Stimulated activated CD8-positive, alpha-beta memory T cell treated with anti-CD3 and anti-CD28 coated beads, Interleukin-2, amount 100 ng/mL, for 48 hours (primary cell): ENCODE measurements around the gene TP73.

Source experiments
- DNase-seq, 2 donors: peaks; one replicate each; pipeline ENCODE4 v3.0.0-alpha.2; 2020; ENCODE audit warnings: low read depth in 2 of 2

The TP73 gene

DNA sequence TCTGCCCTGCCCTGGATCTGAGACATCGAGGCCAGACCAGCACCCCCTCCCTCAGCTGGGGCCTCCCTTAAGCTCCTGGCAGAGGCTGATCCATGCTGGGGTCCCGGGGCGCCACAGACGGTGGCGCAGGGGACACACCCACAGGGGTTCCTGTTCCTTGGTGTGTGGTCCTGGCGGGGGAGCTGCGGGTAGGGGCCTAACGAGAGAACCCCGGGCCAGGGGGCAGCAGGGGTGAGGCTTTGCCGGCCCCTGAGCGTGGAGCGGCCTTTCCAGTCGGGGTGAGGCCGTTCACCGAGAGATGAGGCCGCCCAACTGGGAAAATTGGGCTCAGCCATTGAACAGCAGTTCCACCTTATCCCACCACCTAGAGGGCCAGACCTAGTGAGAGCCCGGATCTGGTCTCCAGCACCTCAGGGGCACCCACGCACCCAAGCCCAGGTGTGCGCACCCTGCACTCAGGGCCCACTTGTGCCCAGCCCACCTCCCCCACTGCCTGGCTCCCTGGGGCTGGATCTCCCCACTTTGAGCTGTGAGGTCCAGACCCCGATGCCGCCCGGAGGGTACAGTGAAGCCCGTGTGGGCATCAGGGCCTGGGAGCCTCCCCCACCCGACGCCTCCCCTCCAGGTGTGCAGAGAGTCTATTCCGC lies 54.5 kb downstream of the TP73 start:
- no peak for DNase-seq

DNA sequence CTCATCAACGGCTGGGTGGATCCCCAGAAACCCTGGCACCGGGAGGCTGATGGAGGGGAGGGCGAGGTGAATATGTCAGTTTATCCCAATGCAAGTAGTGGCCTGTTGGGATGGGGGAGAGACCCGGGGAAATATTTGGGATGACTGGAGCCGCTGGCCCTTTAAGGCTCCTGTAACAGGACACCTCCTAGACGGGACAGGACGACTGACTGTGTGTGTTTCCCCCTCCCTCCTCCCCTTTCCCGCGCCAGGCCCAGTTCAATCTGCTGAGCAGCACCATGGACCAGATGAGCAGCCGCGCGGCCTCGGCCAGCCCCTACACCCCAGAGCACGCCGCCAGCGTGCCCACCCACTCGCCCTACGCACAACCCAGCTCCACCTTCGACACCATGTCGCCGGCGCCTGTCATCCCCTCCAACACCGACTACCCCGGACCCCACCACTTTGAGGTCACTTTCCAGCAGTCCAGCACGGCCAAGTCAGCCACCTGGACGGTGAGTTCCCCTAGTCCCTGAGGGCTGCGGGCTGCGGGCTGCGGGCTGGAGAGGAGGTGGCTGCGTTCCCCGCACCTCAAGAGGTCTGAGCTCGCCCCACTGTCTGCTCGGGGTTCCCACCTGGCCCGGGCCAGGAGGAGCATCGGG lies 55.1 kb downstream of the TP73 start:
- DNase-seq = no peak

DNA sequence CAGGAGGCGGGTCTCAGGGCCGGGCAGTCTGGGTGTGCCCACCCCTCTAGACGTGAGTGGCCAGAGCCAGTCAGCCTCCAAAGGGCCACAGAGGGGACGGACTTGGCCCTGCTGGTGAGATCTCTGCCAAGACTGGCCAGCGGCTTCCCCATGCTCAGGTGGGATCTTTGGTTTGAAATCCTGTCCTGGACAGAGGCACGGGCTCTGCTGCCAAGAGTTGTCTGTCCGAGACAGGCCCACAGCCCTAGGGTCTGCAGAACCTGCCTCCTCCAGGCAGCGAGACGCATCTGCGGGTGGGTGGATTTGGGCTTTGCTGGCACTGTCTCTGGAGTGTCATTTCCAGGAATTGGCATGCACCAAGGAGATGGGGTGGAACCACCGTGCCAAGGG lies 55.6 kb downstream of the TP73 start:
- DNase-seq = no peak

DNA sequence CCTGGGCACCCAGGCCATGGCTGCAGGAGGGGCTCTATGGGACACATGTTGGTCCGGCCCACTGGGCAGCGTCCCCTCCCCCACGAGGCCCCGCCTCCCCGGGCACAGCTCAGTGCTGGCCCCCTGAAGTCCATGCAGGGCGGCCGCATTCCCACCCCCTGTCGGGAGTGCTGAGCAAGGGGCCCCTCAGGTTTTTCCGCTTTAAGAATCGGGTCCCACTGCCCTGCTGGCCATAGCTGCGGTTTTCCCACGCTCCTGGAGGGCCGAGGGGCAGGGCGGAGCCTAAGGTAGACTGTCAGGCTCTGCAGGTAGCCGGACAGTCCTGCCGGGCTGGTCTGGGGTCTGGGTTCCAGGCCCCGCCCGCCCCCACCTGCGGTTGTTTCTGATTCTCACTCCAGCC lies 56.5 kb downstream of the TP73 start:
- no peak for DNase-seq

DNA sequence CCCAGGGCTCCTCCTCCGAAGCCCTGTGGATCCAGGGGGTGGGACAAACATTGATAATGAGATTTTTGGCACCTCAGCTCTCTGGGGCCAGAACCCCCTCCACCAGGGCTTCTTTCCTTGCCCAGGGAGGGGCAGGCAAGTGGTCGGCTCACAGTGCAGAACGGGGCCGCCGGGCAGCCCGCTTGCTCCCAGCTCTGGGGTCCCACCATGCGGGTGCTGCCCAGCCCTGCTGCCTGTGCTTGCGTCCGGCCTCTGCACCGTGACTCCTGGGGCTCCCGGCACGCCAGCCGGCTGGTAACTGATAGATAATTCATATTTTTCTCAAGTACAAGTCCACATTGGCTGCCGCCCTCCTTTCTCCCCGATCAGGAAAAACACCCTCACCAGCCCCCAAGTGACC lies 57.9 kb downstream of the TP73 start:
- no peak for DNase-seq

DNA sequence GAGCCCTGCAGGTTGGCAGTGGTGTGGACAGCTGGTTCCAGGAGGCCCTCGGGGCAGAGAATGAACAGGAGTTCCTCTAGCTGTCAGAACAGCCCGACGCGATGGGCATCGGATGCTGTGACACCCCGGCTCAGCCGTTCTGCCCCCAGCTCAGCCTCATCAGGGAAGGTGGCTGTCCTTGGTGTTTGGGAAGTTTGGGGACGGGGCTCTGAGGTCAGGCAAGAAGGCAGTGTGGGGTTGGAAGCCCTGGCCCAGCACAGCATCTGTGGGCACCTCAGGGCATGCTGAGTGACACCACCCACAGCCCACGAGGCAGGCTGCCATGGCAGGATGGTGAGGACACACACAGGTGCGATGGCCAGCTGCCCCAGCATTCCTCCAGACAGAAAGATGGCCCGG lies 59.1 kb downstream of the TP73 start:
- DNase-seq = no peak

DNA sequence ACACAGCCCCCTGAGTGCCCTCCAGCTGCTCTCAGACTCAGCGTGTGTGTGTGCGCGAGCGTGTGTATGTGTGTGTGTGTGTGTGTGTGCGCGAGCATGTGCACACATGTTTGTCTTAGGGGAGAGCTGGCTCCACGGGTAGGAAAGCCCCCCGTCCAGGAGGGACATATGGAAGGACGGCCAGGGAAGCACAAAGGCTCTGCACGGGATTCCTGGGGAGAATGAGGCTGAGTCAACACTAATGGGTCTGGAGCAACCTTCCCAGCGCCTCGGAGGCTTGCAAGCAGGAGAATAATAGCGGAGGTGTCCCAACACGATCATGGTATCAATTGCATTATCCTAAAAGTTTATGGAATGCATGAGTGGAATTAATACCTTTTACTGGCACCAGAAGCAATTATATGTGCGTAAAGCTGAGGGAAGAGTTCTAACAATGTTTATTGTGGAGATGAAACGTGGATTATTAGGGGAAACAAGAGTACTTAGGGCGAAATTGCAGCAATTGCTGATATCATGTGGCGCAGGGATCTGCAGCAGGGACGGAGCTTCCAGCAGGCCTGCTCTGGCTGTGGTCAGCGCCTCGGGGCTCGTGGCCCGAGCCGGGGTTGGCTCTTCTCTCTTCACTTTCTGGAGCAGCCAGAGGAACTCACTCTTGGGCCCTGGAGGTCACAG lies 59.6 kb downstream of the TP73 start:
- DNase-seq = no peak

DNA sequence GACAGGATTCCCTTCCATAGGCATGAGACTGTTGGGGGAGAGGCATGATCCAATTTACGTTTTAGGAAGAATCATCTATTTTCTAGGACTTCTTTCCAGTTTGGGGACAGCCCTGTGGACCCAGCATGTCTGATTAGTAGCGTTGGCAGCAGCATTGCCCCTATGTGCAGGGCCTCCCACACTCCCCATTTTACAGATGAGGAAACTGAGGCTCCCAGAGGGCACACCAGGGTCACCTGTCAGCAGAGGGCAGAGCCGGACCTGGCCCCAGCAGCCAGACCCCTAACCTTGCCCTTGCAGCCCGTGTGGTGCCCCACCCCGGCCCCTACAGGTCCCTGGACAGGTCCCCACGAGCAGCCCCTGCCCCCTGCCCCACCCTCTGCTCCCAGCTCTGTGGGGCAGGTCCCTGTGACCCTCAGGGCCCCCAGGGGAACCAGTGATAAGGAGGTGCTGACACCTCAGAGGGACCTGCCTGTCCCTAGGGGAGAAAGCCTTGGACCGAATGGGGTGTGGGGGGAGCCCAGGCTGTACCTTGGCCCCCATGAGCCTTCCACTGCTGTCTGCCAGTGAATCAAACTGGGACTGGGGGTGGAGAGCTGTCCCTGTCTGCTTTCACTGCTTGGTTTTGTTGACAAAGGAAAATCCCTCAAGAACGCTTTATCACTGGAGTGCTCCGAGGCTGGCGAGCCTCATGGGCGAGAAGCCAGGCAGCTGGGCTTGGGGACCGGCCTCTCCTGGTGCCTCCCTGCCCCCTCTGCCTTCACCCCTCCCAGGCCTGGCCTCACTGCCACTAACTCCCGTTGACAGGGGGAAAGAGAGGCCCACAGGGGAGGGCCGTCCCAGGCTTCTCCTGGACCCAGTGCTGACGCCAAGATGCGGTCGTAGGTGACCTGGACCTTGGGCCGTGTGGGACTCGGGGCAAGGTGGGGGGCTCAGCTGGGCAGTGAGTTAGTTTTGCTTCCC lies 60.5 kb downstream of the TP73 start:
- DNase-seq = no peak

DNA sequence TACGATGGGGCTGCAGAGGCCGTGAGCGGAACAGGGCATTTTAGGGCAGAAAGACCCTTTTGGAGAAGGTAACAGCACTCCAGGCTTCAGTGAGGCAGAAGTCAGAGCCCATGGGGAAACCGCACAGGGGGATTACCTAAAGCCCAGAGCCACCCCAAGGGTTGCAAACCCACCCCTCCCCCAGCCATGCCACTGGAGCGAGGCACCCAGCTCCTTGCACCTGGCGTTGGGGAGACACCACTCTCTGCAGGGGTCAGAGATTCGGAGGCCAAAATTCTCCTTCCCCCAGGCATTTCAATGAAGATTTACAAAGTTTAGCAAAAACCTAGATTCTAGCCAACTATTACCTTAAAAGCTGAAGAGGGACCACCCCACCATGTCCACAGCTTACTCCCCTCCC lies 61.5 kb downstream of the TP73 start:
- no peak for DNase-seq

DNA sequence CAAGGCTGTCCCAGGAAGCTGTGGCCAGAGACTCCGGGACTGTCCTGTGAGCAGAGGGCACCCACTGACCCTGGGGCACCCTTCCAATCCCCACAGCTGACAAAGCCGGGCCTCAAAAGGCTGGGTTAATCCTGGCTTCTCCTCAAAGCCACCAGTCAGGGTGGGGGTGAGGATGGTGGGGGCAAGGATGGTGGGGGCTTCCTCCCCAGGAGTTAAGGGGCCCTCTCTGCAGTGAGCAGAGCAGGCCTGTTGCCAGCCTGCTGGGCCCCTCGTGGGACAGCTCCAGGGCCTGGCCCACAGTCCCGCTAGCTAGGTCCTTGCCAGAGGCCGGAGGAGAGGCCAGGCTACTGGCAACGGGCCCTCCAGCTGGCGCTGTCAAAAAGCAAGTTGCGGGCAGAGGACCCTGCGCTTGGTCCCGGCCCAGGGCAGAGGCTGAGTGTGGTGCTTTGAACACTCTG lies 62.0 kb downstream of the TP73 start:
- DNase-seq = no peak

DNA sequence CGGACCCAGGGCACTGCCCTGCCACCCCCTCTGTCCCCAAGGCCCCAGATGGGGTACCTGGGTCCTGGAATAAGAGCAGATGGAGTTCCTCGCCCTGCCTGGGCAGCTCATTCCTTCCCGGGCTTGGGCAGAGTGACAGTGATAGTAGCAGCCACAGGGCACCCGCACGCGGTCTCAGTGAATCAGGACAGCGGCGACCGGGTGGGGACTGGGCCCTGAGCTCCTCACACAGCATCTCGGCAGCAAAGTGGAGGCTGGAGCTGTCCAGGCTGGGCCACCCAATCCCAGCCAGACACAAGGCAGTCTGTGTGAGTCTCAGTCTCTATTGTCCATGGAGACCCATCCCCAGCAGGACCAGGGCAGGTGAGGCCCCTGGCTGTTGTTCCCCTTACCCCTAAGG lies 62.5 kb downstream of the TP73 start:
- no peak for DNase-seq

DNA sequence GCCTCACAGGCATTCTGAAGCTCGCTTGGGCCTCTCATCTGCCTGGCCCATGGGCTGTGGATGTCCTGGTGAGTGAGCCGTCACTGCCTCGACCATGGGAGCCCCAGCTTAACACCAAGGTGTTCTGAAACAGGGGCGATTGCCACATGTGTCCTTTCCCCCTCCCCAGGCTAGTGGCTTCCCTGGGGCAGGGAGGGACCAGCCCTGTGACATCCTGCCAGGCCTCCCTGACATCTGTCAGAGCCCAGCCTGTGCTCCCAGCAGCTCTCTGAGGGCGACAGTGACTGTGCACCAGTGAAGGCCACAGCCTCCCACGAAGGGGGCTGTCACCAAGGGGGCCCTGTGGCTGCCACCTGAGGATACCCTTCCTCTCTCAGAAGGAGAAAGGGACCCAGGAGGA lies 64.0 kb downstream of the TP73 start:
- no peak for DNase-seq

DNA sequence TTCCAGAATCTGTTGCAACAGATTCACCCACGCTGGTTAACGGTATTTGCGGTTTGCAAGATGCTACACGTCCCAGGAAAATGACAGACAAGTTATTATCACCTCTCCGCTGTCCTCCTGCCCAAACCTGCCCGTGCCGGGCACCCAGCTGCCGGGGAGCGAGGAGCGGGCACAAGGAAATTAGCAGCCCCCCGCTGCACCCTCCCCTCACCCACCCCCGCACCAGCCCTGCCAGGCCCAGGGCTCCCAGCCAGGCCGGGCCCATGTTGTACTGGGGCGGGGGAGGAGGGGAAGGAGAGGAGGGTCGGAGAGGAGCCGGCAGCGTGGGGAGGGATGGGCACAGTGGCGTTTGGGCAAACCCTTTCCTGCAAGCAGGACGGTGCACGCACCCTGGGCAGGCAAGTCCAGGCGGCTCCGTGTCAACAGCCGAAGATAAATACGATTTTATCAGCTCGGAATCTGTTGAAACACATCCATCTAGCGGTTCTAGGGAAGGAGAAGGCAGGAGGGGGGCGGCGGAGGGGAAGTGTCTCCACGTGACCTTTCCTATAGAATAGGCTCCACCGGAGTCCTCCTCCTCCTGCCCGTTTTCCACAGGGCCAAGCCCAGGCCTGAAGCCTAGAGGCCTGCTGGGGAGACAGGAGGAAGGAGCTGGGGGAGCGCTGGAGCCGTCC lies 64.9 kb downstream of the TP73 start:
- DNase-seq = no peak

DNA sequence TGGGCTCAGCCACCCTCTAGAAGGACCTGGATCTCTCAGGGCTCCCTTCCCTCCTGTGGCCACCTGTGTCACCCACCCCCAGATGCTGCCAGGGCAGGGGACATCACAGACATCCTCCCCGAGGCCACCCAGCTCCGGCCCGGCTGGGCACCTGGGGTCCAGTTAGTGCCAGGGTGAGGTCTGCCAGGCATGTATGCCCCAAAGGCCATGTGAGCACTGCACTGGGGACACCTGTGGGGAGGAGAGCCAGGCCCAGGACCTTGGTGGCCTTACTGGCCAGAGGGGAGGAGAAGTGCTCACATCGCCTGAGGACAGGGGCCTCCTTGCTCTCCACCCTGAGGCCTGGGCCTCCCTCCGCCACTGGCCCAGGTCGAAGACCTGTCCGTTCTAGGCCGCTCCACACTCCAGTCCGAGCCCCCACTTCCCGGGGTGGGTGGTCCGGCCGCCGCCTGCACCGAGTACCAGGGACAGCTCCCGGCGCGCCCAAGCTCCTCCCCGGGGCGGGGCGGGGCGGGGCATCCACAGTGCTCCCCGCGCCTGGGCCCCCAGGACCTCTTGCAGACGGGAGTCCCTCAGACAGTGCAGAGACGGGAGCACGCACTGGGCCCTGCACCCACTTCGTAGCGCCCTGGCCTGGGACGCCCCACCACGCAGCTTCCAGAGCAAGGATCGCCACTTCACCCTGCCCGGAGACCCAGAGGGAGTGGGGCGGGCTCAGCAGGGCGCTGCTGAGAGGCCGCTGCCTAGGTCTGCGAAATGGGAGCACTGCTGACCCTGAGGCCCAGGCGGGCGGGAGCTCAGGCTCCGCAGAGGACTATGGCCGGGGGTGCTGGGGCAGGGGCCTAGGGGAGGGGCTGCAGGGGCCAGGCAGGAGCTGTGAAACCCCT lies 65.6 kb downstream of the TP73 start:
- DNase-seq = peak; percentile 12 to 19

DNA sequence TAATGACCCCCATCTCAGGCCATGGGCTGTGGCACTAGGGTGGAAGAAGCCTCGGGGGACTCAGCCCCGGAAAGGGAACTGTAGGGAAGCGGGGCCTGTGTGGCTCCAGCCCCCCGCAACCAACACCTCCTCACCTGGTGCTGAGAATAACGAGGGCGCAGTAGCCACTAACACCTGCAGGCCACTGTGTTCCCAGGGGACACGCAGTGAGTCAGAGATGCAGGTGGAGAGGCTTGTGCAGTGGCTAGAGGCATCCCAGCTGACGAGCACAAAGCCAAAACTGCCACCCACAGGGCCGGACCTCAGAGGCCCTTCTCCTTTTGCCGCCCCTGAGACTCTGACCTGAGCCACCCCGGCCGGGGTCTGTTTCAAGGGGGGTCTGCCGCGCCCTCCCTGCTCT lies 66.4 kb downstream of the TP73 start:
- DNase-seq = no peak

DNA sequence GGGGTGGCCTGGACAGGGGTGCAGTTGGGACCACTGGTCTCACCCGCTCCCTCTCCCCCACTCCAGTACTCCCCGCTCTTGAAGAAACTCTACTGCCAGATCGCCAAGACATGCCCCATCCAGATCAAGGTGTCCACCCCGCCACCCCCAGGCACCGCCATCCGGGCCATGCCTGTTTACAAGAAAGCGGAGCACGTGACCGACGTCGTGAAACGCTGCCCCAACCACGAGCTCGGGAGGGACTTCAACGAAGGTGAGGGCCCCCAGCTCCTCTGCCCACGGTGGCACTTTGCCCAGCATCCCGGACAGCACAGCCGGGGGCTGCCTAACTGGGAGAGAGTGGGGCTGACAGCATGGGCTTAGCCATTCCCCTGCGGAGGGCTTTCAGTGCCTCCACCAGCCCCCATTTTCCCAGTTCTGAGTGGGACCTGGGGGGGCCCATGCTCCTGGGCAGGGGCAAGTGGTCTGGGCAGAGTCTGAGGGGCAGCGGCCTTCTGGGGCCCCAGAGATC lies 69.7 kb downstream of the TP73 start:
- no peak for DNase-seq

DNA sequence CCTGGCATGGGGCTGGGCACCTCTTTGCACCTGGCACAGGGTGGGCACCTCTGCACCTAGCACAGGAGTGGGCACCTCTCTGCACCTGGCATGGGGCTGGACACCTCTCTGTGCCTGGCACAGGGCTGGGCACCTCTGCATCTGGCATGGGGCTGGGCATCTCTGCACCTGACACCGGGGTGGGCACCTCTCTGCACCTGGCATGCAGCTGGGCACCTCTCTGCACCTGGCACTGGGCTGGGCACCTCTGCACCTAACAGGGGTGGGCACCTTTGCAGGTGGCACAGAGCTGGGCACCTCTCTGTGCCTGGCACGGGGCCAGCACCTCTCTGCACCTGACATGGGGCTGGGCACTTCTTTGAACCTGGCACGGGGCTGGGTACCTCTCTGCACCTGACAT lies 70.5 kb downstream of the TP73 start:
- DNase-seq = no peak

DNA sequence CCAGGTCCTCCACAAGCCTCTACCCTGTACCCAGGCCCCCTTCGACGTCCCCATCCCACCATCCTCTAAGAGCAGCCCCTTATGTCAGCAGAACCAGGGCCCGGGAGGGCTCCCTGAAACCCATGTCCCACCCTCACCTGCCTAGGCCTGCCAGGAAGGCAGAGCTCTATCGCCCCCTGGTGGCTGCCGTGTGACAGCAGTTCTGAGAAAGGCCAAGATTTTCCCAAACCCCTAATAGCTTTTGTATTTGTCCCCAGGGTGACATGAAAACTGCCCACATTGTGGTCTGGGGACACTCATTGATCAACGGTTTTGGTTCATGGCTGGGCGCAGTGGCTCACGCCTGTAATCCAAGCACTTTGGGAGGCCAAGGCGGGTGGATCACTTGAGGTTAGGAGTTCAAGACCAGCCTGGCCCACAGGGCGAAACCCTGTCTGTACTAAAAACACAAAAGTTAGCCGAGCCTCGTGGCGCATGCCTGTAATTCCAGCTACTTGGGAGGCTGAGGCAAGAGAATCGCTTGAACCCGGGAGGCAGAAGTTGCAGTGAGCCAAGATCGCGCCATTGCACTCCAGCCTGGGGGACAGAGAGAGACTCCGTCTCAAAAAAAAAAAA lies 72.2 kb downstream of the TP73 start:
- DNase-seq = peak; percentile 71 to 74

DNA sequence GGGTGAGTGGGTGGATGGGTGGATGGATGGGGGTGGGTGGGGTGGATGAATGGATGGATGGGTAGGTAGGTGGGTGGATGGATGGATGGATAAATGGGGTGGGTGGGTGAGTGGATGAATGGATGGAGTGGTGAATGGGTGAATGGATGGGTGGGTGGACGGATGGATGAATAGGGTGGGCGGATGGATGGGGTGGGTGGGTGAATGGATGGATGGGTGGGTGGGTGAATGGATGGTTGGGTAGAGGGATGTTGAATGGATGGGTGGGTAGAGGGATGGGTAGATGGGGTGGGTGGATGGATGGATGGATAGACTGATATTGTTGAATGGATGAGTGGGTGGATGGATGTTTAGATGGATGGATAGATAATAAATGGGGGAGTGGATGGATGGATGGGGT lies 73.0 kb downstream of the TP73 start:
- no peak for DNase-seq
